Prostate gland (tissue), 2 donors: ENCODE data around the gene APOL3.

Experiments
- POLR2A ChIP-seq: fragments of 450-650 bp; IDR thresholded peaks from one replicate; pipeline ENCODE4 v1.6.1; 2016; ENCODE audit warnings: antibody characterized with exemption, mild to moderate bottlenecking
- POLR2AphosphoS5 ChIP-seq: sonication (generic); formaldehyde crosslinking; IDR thresholded peaks from one replicate; pipeline ENCODE4 v1.6.1; 2017; ENCODE audit warnings: antibody characterized with exemption
- TF ChIP-seq, protein P1 (sequence below), 4 experiments: fragments of 200-600 bp in 2 of 4; fragments of 450-650 bp in 2 of 4; sonication (generic) in 2 of 4; IDR thresholded peaks; 1 replicate in 3 of 4; 2 replicates in 1 of 4; pipeline ENCODE4 v1.5.1; 2016 to 2019; ENCODE audit warnings: antibody characterized with exemption in 4 of 4, mild to moderate bottlenecking in 2 of 4, moderate library complexity in 2 of 4

DNA sequence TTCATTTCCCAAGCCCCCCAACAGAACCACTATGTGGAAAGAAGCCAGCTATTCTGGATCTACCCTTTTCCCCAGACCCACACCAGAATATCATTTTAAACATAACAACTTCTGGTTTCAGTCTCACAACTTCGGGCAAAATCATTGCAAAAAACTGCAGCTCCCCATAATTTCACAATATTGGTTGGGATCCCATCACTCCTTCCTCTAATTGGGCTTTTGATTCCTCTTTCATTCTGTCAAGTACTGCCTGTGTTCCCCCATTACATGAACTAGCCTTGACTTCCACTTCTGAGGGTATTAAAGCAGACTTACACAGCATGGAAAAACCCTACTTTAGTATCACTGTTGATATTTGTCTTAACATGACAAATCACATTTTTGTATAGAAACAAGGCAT is 4.1 kb upstream of the APOL3 start:
- TF ChIP-seq, protein P1, sequence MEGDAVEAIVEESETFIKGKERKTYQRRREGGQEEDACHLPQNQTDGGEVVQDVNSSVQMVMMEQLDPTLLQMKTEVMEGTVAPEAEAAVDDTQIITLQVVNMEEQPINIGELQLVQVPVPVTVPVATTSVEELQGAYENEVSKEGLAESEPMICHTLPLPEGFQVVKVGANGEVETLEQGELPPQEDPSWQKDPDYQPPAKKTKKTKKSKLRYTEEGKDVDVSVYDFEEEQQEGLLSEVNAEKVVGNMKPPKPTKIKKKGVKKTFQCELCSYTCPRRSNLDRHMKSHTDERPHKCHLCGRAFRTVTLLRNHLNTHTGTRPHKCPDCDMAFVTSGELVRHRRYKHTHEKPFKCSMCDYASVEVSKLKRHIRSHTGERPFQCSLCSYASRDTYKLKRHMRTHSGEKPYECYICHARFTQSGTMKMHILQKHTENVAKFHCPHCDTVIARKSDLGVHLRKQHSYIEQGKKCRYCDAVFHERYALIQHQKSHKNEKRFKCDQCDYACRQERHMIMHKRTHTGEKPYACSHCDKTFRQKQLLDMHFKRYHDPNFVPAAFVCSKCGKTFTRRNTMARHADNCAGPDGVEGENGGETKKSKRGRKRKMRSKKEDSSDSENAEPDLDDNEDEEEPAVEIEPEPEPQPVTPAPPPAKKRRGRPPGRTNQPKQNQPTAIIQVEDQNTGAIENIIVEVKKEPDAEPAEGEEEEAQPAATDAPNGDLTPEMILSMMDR (IDR thresholded peaks at IDR 0.05) = no peak
- TF ChIP-seq POLR2A (no peak), POLR2AphosphoS5 (no peak)
